Brain microvascular endothelial cell (primary cell): Measurements from ENCODE around the gene ALMS1.
"Not testable (repeated sequence)": the region's sequence is repeated elsewhere in the genome, so short reads cannot be mapped to it uniquely, and the experiment has no call there.

Experiments
- DNase-seq: peaks from one replicate; pipeline ENCODE4 v3.0.0-alpha.2; 2020
- H3K27ac ChIP-seq: fragments of 250-450 bp; sonication (Bioruptor Pico); 2 replicates; pipeline ENCODE4 v1.5.1; 2020; ENCODE audit warnings: mild to moderate bottlenecking, moderate library complexity
- H3K27me3 ChIP-seq: fragments of 250-450 bp; sonication (Bioruptor Pico); replicated peaks from 2 replicates; pipeline ENCODE4 v1.5.1; 2020; ENCODE audit warnings: mild to moderate bottlenecking
- H3K36me3 ChIP-seq: fragments of 250-450 bp; sonication (Bioruptor Pico); replicated peaks from 2 replicates; pipeline ENCODE4 v1.5.1; 2020; ENCODE audit warnings: mild to moderate bottlenecking
- H3K4me3 ChIP-seq: 2 replicates; pipeline ENCODE4 v1.5.1; 2011; ENCODE audit warnings: low read depth, mild to moderate bottlenecking, control low read depth, low read length, moderate library complexity
- CTCF ChIP-seq: IDR thresholded peaks from 2 replicates; pipeline ENCODE4 v1.5.1; 2011; ENCODE audit warnings: low read depth, mild to moderate bottlenecking, moderate library complexity, low read length, control low read depth, inconsistent platforms; ENCODE audit errors: missing control alignments
- in situ Hi-C: cut with HindIII; loops from 2 replicates; pipeline ENCODE4 v1.10.0; 2017; ENCODE audit warnings: low sequenced_read_pairs, low pct_ligation_motif_present

ALMS1 gene

DNA sequence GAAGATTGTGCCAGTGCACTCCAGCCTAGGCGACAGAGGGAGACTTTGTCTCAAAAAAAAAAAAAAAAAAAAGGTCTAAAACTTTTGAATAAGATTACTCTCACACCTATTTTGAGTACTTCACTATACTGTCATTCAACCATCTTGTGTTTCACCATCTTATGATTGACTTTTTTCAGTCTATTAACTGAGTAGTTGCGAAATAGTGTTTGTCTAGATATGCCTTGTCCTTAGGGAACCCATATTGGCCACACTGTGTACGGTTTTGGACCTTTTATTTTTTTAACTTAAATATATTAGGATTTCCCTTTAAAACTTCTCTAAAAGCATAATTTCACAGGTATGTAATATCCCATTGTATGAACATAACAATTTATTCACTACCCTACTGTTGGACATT is 72.3 kb downstream of the ALMS1 start:
- Histone ChIP-seq H3K4me3 (no peak overlapping the region), H3K27ac (no peak overlapping the region), H3K27me3 (no peaks in the 10 kb centered on the region), H3K36me3 (peaks cover 2% of the 10 kb centered on the region)
- TF ChIP-seq CTCF = no peak
- in situ Hi-C loops = no loop called here
- no peak for DNase-seq

GRCh38 chr2:73462388-73462787 is 76.8 kb downstream of the ALMS1 start:
- H3K36me3 ChIP-seq, in situ Hi-C loops, DNase-seq, H3K27ac ChIP-seq, H3K27me3 ChIP-seq, H3K4me3 ChIP-seq: not testable (repeated sequence)

DNA sequence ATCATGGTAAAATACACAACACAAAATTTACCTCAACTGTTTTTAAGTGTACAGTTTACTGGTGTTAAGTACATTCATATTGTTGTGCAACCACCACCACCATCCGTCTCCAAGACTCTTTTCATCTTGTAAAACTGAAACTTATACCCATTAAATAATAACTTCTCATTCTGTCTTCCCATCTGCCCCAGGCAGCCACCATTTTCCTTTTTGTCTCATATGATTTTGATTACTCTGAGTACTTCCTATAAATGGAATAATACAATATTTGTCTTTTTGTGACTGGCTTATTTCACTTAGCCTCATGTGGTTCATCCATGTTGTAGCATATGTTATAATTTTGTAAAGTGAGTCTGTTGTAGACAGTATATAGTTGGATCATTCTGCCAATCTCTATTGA is 82.7 kb downstream of the ALMS1 start:
- TF ChIP-seq CTCF = no peak
- in situ Hi-C loops = no loop called here

DNA sequence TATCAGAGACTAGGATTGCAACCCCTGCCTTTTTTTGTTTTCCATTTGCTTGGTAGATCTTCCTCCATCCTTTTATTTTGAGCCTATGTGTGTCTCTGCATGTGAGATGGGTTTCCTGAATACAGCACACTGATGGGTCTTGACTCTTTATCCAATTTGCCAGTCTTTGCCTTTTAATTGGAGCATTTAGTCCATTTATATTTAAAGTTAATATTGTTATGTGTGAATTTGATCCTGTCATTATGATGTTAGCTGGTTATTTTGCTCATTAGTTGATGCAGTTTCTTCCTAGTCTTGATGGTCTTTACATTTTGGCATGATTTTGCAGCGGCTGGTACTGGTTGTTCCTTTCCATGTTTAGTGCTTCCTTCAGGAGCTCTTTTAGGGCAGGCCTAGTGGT is 98.2 kb downstream of the ALMS1 start:
- in situ Hi-C loops, H3K27ac ChIP-seq, H3K27me3 ChIP-seq, H3K4me3 ChIP-seq, H3K36me3 ChIP-seq, DNase-seq: not testable (repeated sequence)

More for the DNA sequence above, 82.7 kb downstream of the ALMS1 start:
- H3K36me3 ChIP-seq = no peaks in the 10 kb centered on the region
- DNase-seq = no peak
- H3K27ac ChIP-seq = no peak overlapping the region
- no peaks in the 10 kb centered on the region for H3K27me3 ChIP-seq
- H3K4me3 ChIP-seq = no peak overlapping the region

- TF ChIP-seq CTCF = no peak
- no peak for DNase-seq
- peaks cover 5% of the 10 kb centered on the region for H3K36me3 ChIP-seq
- H3K27me3 ChIP-seq = no peaks in the 10 kb centered on the region
- no peak overlapping the region for H3K4me3 ChIP-seq
- in situ Hi-C loops = no loop called here
- H3K27ac ChIP-seq = no peak overlapping the region
These were observed 101.5 kb downstream of the ALMS1 start for GRCh38 chr2:73487112-73487657.

- H3K36me3 ChIP-seq = peaks cover 5% of the 10 kb centered on the region
- H3K27ac ChIP-seq = no peak overlapping the region
- TF ChIP-seq CTCF = no peak
- in situ Hi-C loops = no loop called here
- DNase-seq = no peak
- no peak overlapping the region for H3K4me3 ChIP-seq
- H3K27me3 ChIP-seq = no peaks in the 10 kb centered on the region
These were observed 102.4 kb downstream of the ALMS1 start for GRCh38 chr2:73488079-73488478.

GRCh38 chr2:73489053-73489452 is 103.4 kb downstream of the ALMS1 start:
- Histone ChIP-seq H3K27me3 (no peaks in the 10 kb centered on the region), H3K27ac (no peak overlapping the region), H3K36me3 (peaks cover 5% of the 10 kb centered on the region), H3K4me3 (no peak overlapping the region)
- TF ChIP-seq CTCF = no peak
- DNase-seq = no peak
- in situ Hi-C loops = no loop called here
